ENCODE measurements around the gene CCDC192.

CCDC192 gene

GRCh38 chr5:127872494-127872893, 169.3 kb downstream of the CCDC192 start:
- no peaks in the 10 kb centered on the region for H3K27me3 ChIP-seq
- no peaks in the 10 kb centered on the region for H3K9me3 ChIP-seq
- H3K9ac ChIP-seq, result no peak overlapping the region
- H3K4me1 ChIP-seq, result peaks cover 12% of the 10 kb centered on the region
- H4K20me1 ChIP-seq, result no peaks in the 10 kb centered on the region
- no peak overlapping the region for H3K4me2 ChIP-seq
- no peaks in the 10 kb centered on the region for H3K36me3 ChIP-seq
- no peak overlapping the region for H3K4me3 ChIP-seq
- no peak overlapping the region for H3K27ac ChIP-seq
- no peak for TF ChIP-seq Cebpa-rat (IDR thresholded peaks at IDR 0.05)

DNA sequence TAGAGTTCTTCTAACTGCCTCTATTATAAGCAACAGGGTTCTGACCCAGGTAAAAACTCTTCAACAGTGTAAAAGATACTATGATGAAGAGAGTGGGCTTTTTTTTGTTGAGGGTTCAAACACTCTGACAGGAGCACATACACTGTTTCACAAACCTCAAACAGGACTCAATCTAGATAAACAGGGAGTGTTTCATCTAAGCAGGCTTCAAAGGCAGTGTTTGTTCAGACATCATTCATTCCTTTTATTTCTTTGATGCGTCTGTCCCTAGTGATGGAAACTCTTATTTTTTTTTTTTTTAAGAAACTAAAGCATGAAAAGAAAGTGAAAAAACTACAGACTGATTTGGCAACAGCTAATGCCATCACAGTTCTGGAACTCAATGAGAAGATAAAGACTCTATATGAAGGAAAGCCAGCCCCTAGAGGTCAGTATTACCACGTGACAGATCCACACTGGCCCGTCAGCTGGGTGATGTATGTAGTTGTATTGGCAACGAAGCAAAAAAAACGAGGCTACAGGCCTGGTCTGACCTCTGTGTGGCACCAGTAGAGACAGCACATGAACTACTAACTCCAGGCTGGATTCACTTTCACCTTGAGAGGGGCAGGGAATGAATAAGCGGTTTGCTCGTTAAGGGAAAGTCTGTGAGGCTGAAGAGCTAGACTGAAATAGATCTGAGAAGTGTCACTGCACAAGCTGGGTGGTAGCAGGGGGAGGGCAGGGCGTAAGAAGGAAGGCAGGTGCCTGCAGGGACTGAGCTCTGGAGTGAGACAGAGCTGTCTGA, 172.2 kb downstream of the CCDC192 start:
- 0 out of 2 replicates have a peak, but pooled peaks cover 5% of the 10 kb centered on the region for H3K4me1 ChIP-seq

DNA sequence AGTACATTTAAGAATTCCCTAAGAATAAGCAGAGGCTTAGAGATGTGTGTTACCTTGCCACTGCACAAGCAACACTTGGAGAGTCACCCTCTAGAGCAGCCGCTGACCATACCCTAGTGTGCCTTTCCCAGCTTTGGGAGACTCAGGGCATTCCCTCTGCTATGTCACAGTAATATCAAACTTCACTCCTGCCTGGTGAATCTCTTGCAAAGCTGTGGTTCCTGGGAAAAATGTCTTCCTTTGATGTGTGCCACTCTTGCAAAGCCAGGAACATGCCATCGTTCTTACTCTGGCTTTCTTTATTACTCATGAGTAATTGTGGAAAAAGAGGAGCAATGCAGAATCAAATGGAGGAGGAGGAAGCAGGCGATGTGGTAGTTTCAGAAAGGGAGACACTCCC, 173.2 kb downstream of the CCDC192 start:
- H3K4me2 ChIP-seq, result no peak overlapping the region
- 0 out of 2 replicates have a peak, but pooled peaks cover 5% of the 10 kb centered on the region for H3K4me1 ChIP-seq
- H3K27ac ChIP-seq, result no peak overlapping the region

More for the DNA sequence above, 172.2 kb downstream of the CCDC192 start:
- H4K20me1 ChIP-seq, result no peaks in the 10 kb centered on the region
- TF ChIP-seq Cebpa-rat (IDR thresholded peaks at IDR 0.05), result no peak
- H3K4me3 ChIP-seq, result no peak overlapping the region
- no peak overlapping the region for H3K27ac ChIP-seq
- H3K4me2 ChIP-seq, result peak overlapping the region; percentile 13; the same call in 1 of the 2 replicates
- H3K27me3 ChIP-seq, result no peaks in the 10 kb centered on the region
- no peaks in the 10 kb centered on the region for H3K9me3 ChIP-seq
- H3K36me3 ChIP-seq, result no peaks in the 10 kb centered on the region
- no peak overlapping the region for H3K9ac ChIP-seq

DNA sequence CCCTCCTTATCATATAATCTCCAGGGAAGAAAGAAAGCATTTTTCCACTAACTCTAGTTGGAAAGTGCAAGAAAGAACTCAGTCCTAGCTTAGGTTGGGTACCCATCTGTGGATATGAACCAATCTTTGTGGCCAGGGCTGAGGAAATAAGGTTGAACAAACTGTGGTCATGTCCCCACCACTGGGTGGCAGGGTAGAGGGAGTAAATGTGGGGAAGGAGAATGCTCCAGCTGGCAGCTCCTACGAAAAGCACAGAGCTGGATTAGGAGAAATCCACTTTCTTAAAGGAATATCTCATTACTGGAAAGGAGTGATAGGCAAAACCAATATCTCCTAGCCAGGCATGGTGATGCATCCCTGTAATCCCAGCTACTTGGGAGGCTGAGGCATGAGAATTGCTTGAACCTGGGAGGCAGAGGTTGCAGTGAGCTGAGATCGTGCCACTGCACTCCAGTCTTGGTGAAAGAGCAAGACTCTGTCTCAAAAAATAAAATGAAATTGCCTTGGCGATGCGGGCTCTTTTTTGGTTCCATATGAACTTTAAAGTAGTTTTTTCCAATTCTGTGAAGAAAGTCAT, 175.1 kb downstream of the CCDC192 start:
- Histone ChIP-seq H4K20me1 (no peaks in the 10 kb centered on the region), H3K4me2 (no peak overlapping the region), H3K9ac (no peak overlapping the region), H3K27me3 (no peaks in the 10 kb centered on the region), H3K4me1 (0 out of 2 replicates have a peak, but pooled peaks cover 5% of the 10 kb centered on the region), H3K36me3 (no peaks in the 10 kb centered on the region), H3K27ac (no peak overlapping the region), H3K4me3 (no peak overlapping the region), H3K9me3 (no peaks in the 10 kb centered on the region)
- no peak for TF ChIP-seq Cebpa-rat (IDR thresholded peaks at IDR 0.05)

More for the DNA sequence above, 173.2 kb downstream of the CCDC192 start:
- no peaks in the 10 kb centered on the region for H4K20me1 ChIP-seq
- no peaks in the 10 kb centered on the region for H3K27me3 ChIP-seq
- no peaks in the 10 kb centered on the region for H3K36me3 ChIP-seq
- TF ChIP-seq Cebpa-rat (IDR thresholded peaks at IDR 0.05), result no peak
- H3K4me3 ChIP-seq, result no peak overlapping the region
- H3K9ac ChIP-seq, result no peak overlapping the region
- no peaks in the 10 kb centered on the region for H3K9me3 ChIP-seq

- H3K27me3 ChIP-seq, result no peaks in the 10 kb centered on the region
Observed at GRCh38 chr5:127884416-127884815, 181.2 kb downstream of the CCDC192 start.

DNA sequence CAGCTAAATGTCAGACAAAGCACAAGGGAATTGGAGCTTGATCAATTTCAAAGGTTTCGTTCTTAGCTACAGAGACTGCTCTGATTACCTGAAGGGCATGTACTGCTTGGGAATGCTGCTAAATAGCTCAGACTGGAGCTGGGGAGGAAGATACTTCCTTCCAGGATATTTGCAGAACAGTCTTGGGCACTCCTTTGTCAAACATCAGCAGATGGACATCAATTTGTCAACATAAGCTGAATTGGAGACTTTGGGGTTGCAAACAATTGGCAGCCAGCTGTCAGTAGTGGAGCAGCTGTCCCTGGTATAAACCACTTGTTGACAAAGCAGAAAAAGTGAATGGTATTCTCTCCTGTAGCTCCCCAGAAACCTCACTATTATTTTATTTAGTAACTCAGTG, 182.0 kb downstream of the CCDC192 start:
- Histone ChIP-seq H3K4me2 (no peak overlapping the region), H4K20me1 (no peaks in the 10 kb centered on the region), H3K27ac (no peak overlapping the region), H3K9ac (no peak overlapping the region), H3K9me3 (no peaks in the 10 kb centered on the region), H3K27me3 (no peaks in the 10 kb centered on the region), H3K36me3 (no peaks in the 10 kb centered on the region), H3K4me1 (peaks cover 7% of the 10 kb centered on the region; the same call in 1 of the 2 replicates), H3K4me3 (no peak overlapping the region)
- no peak for TF ChIP-seq Cebpa-rat (IDR thresholded peaks at IDR 0.05)

More at GRCh38 chr5:127884416-127884815, 181.2 kb downstream of the CCDC192 start:
- Histone ChIP-seq H3K4me3 (no peak overlapping the region), H3K36me3 (no peaks in the 10 kb centered on the region), H3K9me3 (no peaks in the 10 kb centered on the region), H4K20me1 (no peaks in the 10 kb centered on the region), H3K9ac (no peak overlapping the region), H3K4me1 (peaks cover 7% of the 10 kb centered on the region; the same call in 1 of the 2 replicates), H3K4me2 (no peak overlapping the region), H3K27ac (no peak overlapping the region)
- TF ChIP-seq Cebpa-rat (IDR thresholded peaks at IDR 0.05), result no peak

GRCh38 chr5:127886081-127886480, 182.9 kb downstream of the CCDC192 start:
- H3K4me1 ChIP-seq, result peaks cover 7% of the 10 kb centered on the region; the same call in 1 of the 2 replicates
- no peak overlapping the region for H3K4me3 ChIP-seq
- H3K4me2 ChIP-seq, result no peak overlapping the region
- H3K27me3 ChIP-seq, result no peaks in the 10 kb centered on the region
- H3K9me3 ChIP-seq, result no peaks in the 10 kb centered on the region
- H4K20me1 ChIP-seq, result no peaks in the 10 kb centered on the region
- no peaks in the 10 kb centered on the region for H3K36me3 ChIP-seq
- H3K27ac ChIP-seq, result no peak overlapping the region
- H3K9ac ChIP-seq, result no peak overlapping the region
- no peak for TF ChIP-seq Cebpa-rat (IDR thresholded peaks at IDR 0.05)

- no peak for TF ChIP-seq Cebpa-rat (IDR thresholded peaks at IDR 0.05)
- Histone ChIP-seq H3K36me3 (no peaks in the 10 kb centered on the region), H3K9ac (no peak overlapping the region), H3K4me1 (peaks cover 8% of the 10 kb centered on the region; the same call in 1 of the 2 replicates), H3K4me2 (no peak overlapping the region), H3K27me3 (no peaks in the 10 kb centered on the region), H3K27ac (no peak overlapping the region), H3K4me3 (no peak overlapping the region), H3K9me3 (no peaks in the 10 kb centered on the region), H4K20me1 (no peaks in the 10 kb centered on the region)
Observed at GRCh38 chr5:127887282-127887681, 184.1 kb downstream of the CCDC192 start.

GRCh38 chr5:127891942-127892341, 188.8 kb downstream of the CCDC192 start:
- H3K9ac ChIP-seq, result no peak overlapping the region
- no peak for TF ChIP-seq Cebpa-rat (IDR thresholded peaks at IDR 0.05)
- no peaks in the 10 kb centered on the region for H3K9me3 ChIP-seq
- H3K4me2 ChIP-seq, result no peak overlapping the region
- no peak overlapping the region for H3K27ac ChIP-seq
- no peaks in the 10 kb centered on the region for H4K20me1 ChIP-seq
- H3K4me1 ChIP-seq, result peaks cover 18% of the 10 kb centered on the region; the same call in 1 of the 2 replicates
- H3K36me3 ChIP-seq, result no peaks in the 10 kb centered on the region
- no peak overlapping the region for H3K4me3 ChIP-seq
- no peaks in the 10 kb centered on the region for H3K27me3 ChIP-seq
